HG02852 (cell line): Measurements from ENCODE around the gene NLGN1.

Experiments
- ATAC-seq: cut with Tn5 transposase; IDR thresholded peaks from one replicate; pipeline ENCODE4 v1.9.1; 2021; ENCODE audit warnings: mild to moderate bottlenecking, moderate library complexity; ENCODE audit not compliant: unreplicated experiment

Gene NLGN1

GRCh38 chr3:173706630-173707029 lies 309.1 kb downstream of the NLGN1 start:
- no peak for ATAC-seq

- ATAC-seq: no peak
Measured at GRCh38 chr3:173708191-173708590, 310.6 kb downstream of the NLGN1 start.

GRCh38 chr3:173709026-173709425 lies 311.5 kb downstream of the NLGN1 start:
- no peak for ATAC-seq

- ATAC-seq: no peak
Measured at GRCh38 chr3:173711619-173712018, 314.1 kb downstream of the NLGN1 start.

- no peak for ATAC-seq
Measured at GRCh38 chr3:173719585-173719984, 322.0 kb downstream of the NLGN1 start.

- ATAC-seq: no peak
Measured at GRCh38 chr3:173725507-173725906, 328.0 kb downstream of the NLGN1 start.

GRCh38 chr3:173730391-173730790 lies 332.8 kb downstream of the NLGN1 start:
- no peak for ATAC-seq

GRCh38 chr3:173732237-173732636 lies 334.7 kb downstream of the NLGN1 start:
- ATAC-seq: no peak

- ATAC-seq: no peak
Measured at GRCh38 chr3:173733029-173733652, 335.6 kb downstream of the NLGN1 start.

- no peak for ATAC-seq
Measured at GRCh38 chr3:173734473-173734872, 336.9 kb downstream of the NLGN1 start.

- ATAC-seq: no peak
Measured at GRCh38 chr3:173734895-173735294, 337.4 kb downstream of the NLGN1 start.

GRCh38 chr3:173735841-173736240 lies 338.3 kb downstream of the NLGN1 start:
- no peak for ATAC-seq

GRCh38 chr3:173737167-173737808 lies 339.7 kb downstream of the NLGN1 start:
- no peak for ATAC-seq

- no peak for ATAC-seq
Measured at GRCh38 chr3:173739726-173740125, 342.2 kb downstream of the NLGN1 start.

- no peak for ATAC-seq
Measured at GRCh38 chr3:173742491-173742890, 344.9 kb downstream of the NLGN1 start.

- no peak for ATAC-seq
Measured at GRCh38 chr3:173743111-173743510, 345.6 kb downstream of the NLGN1 start.

GRCh38 chr3:173743516-173743915 lies 346.0 kb downstream of the NLGN1 start:
- no peak for ATAC-seq

- ATAC-seq: no peak
Measured at GRCh38 chr3:173744479-173744878, 346.9 kb downstream of the NLGN1 start.

- no peak for ATAC-seq
Measured at GRCh38 chr3:173744895-173745294, 347.4 kb downstream of the NLGN1 start.

GRCh38 chr3:173745952-173746682 lies 348.6 kb downstream of the NLGN1 start:
- ATAC-seq: no peak

- ATAC-seq: no peak
Measured at GRCh38 chr3:173747427-173747826, 349.9 kb downstream of the NLGN1 start.

GRCh38 chr3:173748105-173748504 lies 350.6 kb downstream of the NLGN1 start:
- ATAC-seq: no peak
